Measurements from ENCODE around the gene KCNK4. TPM values are rescaled to one million over a fixed set of nuclear protein-coding genes. Genes with fewer than 3 reads are reported as not detected.

The KCNK4 gene
- total and polyA plus RNA-seq, 2 of the 13 experiments (the other 11 are each of a cell fraction or from before 2014, with no cell fraction given), result not detected

- TF ChIP-seq TFDP1 (CRISPR knock-in tag; IDR thresholded peaks at IDR 0.05; ENCODE audit: borderline replicate concordance) (no peak), ZNF768 (CRISPR knock-in tag; IDR thresholded peaks at IDR 0.05) (0 out of 2 replicates have a peak, but pooled peaks have one; percentile 11), ZNF562 (CRISPR knock-in tag; IDR thresholded peaks at IDR 0.05; ENCODE audit: borderline replicate concordance) (no peak), KAT8 (CRISPR knock-in tag; IDR thresholded peaks at IDR 0.05) (0 out of 2 replicates have a peak, but pooled peaks have one; percentile 2), ZBTB49 (CRISPR knock-in tag; IDR thresholded peaks at IDR 0.05; ENCODE audit: borderline replicate concordance) (no peak), ZNF816 (CRISPR knock-in tag; IDR thresholded peaks at IDR 0.05; ENCODE audit: borderline replicate concordance) (no peak), ELF1 (CRISPR knock-in tag; IDR thresholded peaks at IDR 0.05) (no peak), ZBED4 (CRISPR knock-in tag; IDR thresholded peaks at IDR 0.05; ENCODE audit: borderline replicate concordance) (0 out of 2 replicates have a peak, but pooled peaks have one; percentile 26), SNAI1 (CRISPR knock-in tag; IDR thresholded peaks at IDR 0.05; ENCODE audit: borderline replicate concordance) (no peak), SNAPC2 (CRISPR knock-in tag; IDR thresholded peaks at IDR 0.05) (no peak), ZNF432 (CRISPR knock-in tag; IDR thresholded peaks at IDR 0.05; ENCODE audit: borderline replicate concordance) (no peak), ZNF225 (CRISPR knock-in tag; IDR thresholded peaks at IDR 0.05) (no peak), NFE2L2 (IDR thresholded peaks at IDR 0.05; ENCODE audit: low read length) (no peak)
- TF ChIP-seq, protein P1, sequence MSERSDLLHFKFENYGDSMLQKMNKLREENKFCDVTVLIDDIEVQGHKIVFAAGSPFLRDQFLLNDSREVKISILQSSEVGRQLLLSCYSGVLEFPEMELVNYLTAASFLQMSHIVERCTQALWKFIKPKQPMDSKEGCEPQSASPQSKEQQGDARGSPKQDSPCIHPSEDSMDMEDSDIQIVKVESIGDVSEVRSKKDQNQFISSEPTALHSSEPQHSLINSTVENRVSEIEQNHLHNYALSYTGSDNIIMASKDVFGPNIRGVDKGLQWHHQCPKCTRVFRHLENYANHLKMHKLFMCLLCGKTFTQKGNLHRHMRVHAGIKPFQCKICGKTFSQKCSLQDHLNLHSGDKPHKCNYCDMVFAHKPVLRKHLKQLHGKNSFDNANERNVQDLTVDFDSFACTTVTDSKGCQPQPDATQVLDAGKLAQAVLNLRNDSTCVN (CRISPR knock-in tag; IDR thresholded peaks at IDR 0.05; ENCODE audit: borderline replicate concordance), result 0 out of 2 replicates have a peak, but pooled peaks have one; percentile 9
- TF ChIP-seq, protein P2, sequence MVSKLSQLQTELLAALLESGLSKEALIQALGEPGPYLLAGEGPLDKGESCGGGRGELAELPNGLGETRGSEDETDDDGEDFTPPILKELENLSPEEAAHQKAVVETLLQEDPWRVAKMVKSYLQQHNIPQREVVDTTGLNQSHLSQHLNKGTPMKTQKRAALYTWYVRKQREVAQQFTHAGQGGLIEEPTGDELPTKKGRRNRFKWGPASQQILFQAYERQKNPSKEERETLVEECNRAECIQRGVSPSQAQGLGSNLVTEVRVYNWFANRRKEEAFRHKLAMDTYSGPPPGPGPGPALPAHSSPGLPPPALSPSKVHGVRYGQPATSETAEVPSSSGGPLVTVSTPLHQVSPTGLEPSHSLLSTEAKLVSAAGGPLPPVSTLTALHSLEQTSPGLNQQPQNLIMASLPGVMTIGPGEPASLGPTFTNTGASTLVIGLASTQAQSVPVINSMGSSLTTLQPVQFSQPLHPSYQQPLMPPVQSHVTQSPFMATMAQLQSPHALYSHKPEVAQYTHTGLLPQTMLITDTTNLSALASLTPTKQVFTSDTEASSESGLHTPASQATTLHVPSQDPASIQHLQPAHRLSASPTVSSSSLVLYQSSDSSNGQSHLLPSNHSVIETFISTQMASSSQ (IDR thresholded peaks at IDR 0.05; ENCODE audit: low read depth), result no peak
- TF ChIP-seq, protein P2 (CRISPR knock-in tag; IDR thresholded peaks at IDR 0.05; ENCODE audit: borderline replicate concordance), result no peak
Measured at GRCh38 chr11:64251016-64251752, 39.9 kb upstream of the KCNK4 start, which contains the start of gene PLCB3 (continued).

Data from HepG2 (cell line).